Activated CD4-positive, CD25-positive, alpha-beta regulatory T cell treated with anti-CD3 and anti-CD28 coated beads, Interleukin-2, amount 50 U/mL, for 72 hours (primary cell): ENCODE results near the gene TRIM44.

Experiments
- DNase-seq: peaks from one replicate; pipeline ENCODE4 v3.0.0; 2021

The TRIM44 gene

GRCh38 chr11:35662649-35663407, at the start of gene TRIM44:
TSS of gene TRIM44 (plus strand) at chr11:35662775. CDS start at chr11:35663112, 337 bp downstream.
- peak; percentile 79 for DNase-seq

- DNase-seq: no peak
These were observed 47.5 kb upstream of the TRIM44 start for GRCh38 chr11:35614939-35615569.

- no peak for DNase-seq
These were observed 46.4 kb upstream of the TRIM44 start for GRCh38 chr11:35615921-35616900.

GRCh38 chr11:35617316-35617686, 45.3 kb upstream of the TRIM44 start:
- DNase-seq: no peak

GRCh38 chr11:35617687-35618496, 44.7 kb upstream of the TRIM44 start, which contains the start of gene FJX1:
TSS of gene FJX1 (plus strand) at chr11:35618460. CDS start at chr11:35618637, 177 bp downstream.
- DNase-seq: no peak

- no peak for DNase-seq
These were observed 44.0 kb upstream of the TRIM44 start for GRCh38 chr11:35618497-35619115.

- DNase-seq: no peak
These were observed 43.3 kb upstream of the TRIM44 start for GRCh38 chr11:35619116-35619854.

- no peak for DNase-seq
These were observed 42.5 kb upstream of the TRIM44 start for GRCh38 chr11:35619855-35620640.

- no peak for DNase-seq
These were observed 41.8 kb upstream of the TRIM44 start for GRCh38 chr11:35620795-35621194.

GRCh38 chr11:35621620-35622019, 41.0 kb upstream of the TRIM44 start:
- no peak for DNase-seq

- DNase-seq: no peak
These were observed 40.5 kb upstream of the TRIM44 start for GRCh38 chr11:35622070-35622469.

- DNase-seq: no peak
These were observed 38.9 kb upstream of the TRIM44 start for GRCh38 chr11:35623621-35624168.

GRCh38 chr11:35624316-35624715, 38.3 kb upstream of the TRIM44 start:
- no peak for DNase-seq

- DNase-seq: no peak
These were observed 37.8 kb upstream of the TRIM44 start for GRCh38 chr11:35624781-35625180.

- no peak for DNase-seq
These were observed 36.1 kb upstream of the TRIM44 start for GRCh38 chr11:35626501-35626900.

- no peak for DNase-seq
These were observed 33.1 kb upstream of the TRIM44 start for GRCh38 chr11:35629511-35629910.

- DNase-seq: no peak
These were observed 32.7 kb upstream of the TRIM44 start for GRCh38 chr11:35629914-35630313.

GRCh38 chr11:35631891-35632290, 30.7 kb upstream of the TRIM44 start:
- DNase-seq: no peak

- no peak for DNase-seq
These were observed 30.3 kb upstream of the TRIM44 start for GRCh38 chr11:35632301-35632700.

GRCh38 chr11:35633827-35634423, 28.6 kb upstream of the TRIM44 start:
- DNase-seq: no peak
